K562 (cell line): ENCODE data around the gene ZFYVE28. TPM values are rescaled to one million over a fixed set of nuclear protein-coding genes. Genes with fewer than 3 reads are reported as not detected.

Experiments
- BDP1 ChIP-seq: IDR thresholded peaks from 3 replicates; pipeline ENCODE4 v1.6.1; 2011; ENCODE audit not compliant: insufficient read length, insufficient read depth
- CREB5 ChIP-seq: fragments of 250-450 bp; sonication (Bioruptor Pico); IDR thresholded peaks from 2 replicates; pipeline ENCODE4 v1.5.0; 2020; ENCODE audit warnings: mild to moderate bottlenecking
- E2F3 ChIP-seq: fragments of 250-450 bp; sonication (Bioruptor Pico); IDR thresholded peaks from 2 replicates; pipeline ENCODE4 v1.4.0; 2020; ENCODE audit warnings: mild to moderate bottlenecking
- HDAC6 ChIP-seq: IDR thresholded peaks from 2 replicates; pipeline ENCODE4 v1.6.1; 2012; ENCODE audit warnings: low read depth, mild to moderate bottlenecking, control low read depth, inconsistent platforms, low read length, moderate library complexity
- MCM5 ChIP-seq: fragments of 450-650 bp; IDR thresholded peaks from 2 replicates; pipeline ENCODE4 v1.6.1; 2016; ENCODE audit warnings: low read depth
- RERE ChIP-seq: sonication (generic); formaldehyde crosslinking; IDR thresholded peaks from 2 replicates; pipeline ENCODE4 v1.8.0; 2023; ENCODE audit warnings: missing genetic modification reagents, mild to moderate bottlenecking, borderline replicate concordance
- SMAD1 ChIP-seq: fragments of 150-350 bp; IDR thresholded peaks from 2 replicates; pipeline ENCODE4 v1.6.1; 2014; ENCODE audit warnings: low read length, low read depth; ENCODE audit not compliant: partially characterized antibody
- SMARCC2 ChIP-seq: fragments of 450-650 bp; IDR thresholded peaks from 2 replicates; pipeline ENCODE4 v1.6.1; 2017; ENCODE audit warnings: antibody characterized with exemption, moderate library complexity, mild to moderate bottlenecking, low read depth
- TCF7 ChIP-seq: sonication (generic); IDR thresholded peaks from 2 replicates; pipeline ENCODE4 v1.6.1; 2016; ENCODE audit warnings: antibody characterized with exemption, borderline replicate concordance
- ZBTB40 ChIP-seq, 2 experiments: fragments of 450-650 bp in 1 of 2; sonication (generic) in 1 of 2; formaldehyde crosslinking in 1 of 2; IDR thresholded peaks; 2 replicates each; pipeline versions ENCODE4 v1.7.1 to v1.9.0; 2016 to 2022; ENCODE audit warnings: inconsistent platforms in 1 of 2, mild to moderate bottlenecking in 1 of 2, missing genetic modification reagents in 1 of 2
- polyA plus RNA-seq, 8 experiments: library from polyadenylated mRNA; depleted of rRNA in 4 of 8; stranded (reverse) in 5 of 8; unstranded in 3 of 8; fragments of >200 nt; fragmentation: Nextera tagmentation in 2 of 8; fragmentation: Illumina TruSeq in 1 of 8; extraction: Ambion mirVana in 2 of 8; extraction: Trizol in 1 of 8; gene quantifications; 2 replicates each; pipeline versions ENCODE4 v1.2.1 to v1.2.3, GENCODE V29; 2011 to 2014; ENCODE audit warnings: inconsistent platforms in 1 of 8, missing spikeins in 1 of 8
- total RNA-seq, 7 experiments: library from RNA; depleted of rRNA in 6 of 7; stranded (reverse); fragments of >200 nt in 6 of 7; fragmentation: Illumina TruSeq in 2 of 7; extraction: Trizol in 2 of 7; gene quantifications; 2 replicates each; pipeline versions ENCODE4 v1.2.1 to v1.2.3, GENCODE V29; 2011 to 2021; ENCODE audit warnings: low replicate concordance in 1 of 7

ZFYVE28 gene
- total and polyA plus RNA-seq, 9 of the 15 experiments (the other 6 are each of a cell fraction or from before 2014, with no cell fraction given) = 1.3 to 24.8 (median 8.9) TPM

GRCh38 chr4:2412885-2413716 is 5.3 kb downstream of the ZFYVE28 start (continued):
- TF ChIP-seq ZBTB40 (IDR thresholded peaks at IDR 0.05) (no peak; the same call in 1 of the 2 replicates), ZBTB40 (CRISPR knock-in tag; IDR thresholded peaks at IDR 0.05) (no peak), BDP1 (no peak), RERE (CRISPR knock-in tag) (no peak), TCF7 (no peak), SMARCC2 (no peak), E2F3 (CRISPR knock-in tag) (0 out of 2 replicates have a peak, but pooled peaks have one; percentile 45), CREB5 (CRISPR knock-in tag) (no peak), MCM5 (no peak), SMAD1 (no peak), HDAC6 (no peak)
